ENCODE measurements around the gene UBE4B. TPM values are rescaled to one million over a fixed set of nuclear protein-coding genes. Genes with fewer than 3 reads are reported as not detected.

The UBE4B gene
- total and polyA plus RNA-seq, 8 donors, result 13.0 to 45.3 (median 31.1) TPM

DNA sequence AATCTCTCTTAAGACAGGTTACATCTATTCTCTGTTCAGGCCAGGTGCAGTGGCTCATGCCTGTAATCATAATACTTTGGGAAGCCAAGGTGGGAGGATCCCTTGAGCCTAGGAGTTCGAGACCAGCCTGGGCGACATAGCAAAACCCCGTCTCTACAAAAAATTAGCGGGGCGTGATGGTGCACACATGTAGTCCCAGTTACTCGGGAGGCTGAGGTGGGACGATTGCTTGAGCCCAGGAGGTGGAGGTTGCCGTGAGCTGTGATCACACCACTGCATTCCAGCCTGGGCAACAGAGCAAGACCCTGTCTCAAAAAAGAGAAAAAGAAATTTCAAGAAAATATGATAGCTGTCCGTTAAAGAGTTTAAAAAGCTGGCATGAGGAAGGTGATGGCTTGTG lies 43.0 kb downstream of the UBE4B start:
- FAIRE-seq (no peak), DNase-seq (no peak), ATAC-seq (no peak)
- WGBS, 2 donors, result 97% methylated on average over 9 of the region's 9 CpGs
- Histone ChIP-seq H3K4me1 (no peaks in the 10 kb centered on the region), H3K4me3 (no peak overlapping the region), H3K27me3 (no peaks in the 10 kb centered on the region), H3K9me3 (no peaks in the 10 kb centered on the region), H3K27ac (no peak overlapping the region), H3K36me3 (peaks cover 0 to 4% (median 0%) of the 10 kb centered on the region in 3 donors)
- intact Hi-C loops (cut with DNase I), result no loop called here
- TF ChIP-seq, protein P1, sequence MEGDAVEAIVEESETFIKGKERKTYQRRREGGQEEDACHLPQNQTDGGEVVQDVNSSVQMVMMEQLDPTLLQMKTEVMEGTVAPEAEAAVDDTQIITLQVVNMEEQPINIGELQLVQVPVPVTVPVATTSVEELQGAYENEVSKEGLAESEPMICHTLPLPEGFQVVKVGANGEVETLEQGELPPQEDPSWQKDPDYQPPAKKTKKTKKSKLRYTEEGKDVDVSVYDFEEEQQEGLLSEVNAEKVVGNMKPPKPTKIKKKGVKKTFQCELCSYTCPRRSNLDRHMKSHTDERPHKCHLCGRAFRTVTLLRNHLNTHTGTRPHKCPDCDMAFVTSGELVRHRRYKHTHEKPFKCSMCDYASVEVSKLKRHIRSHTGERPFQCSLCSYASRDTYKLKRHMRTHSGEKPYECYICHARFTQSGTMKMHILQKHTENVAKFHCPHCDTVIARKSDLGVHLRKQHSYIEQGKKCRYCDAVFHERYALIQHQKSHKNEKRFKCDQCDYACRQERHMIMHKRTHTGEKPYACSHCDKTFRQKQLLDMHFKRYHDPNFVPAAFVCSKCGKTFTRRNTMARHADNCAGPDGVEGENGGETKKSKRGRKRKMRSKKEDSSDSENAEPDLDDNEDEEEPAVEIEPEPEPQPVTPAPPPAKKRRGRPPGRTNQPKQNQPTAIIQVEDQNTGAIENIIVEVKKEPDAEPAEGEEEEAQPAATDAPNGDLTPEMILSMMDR (IDR thresholded peaks at IDR 0.05), result no peak

DNA sequence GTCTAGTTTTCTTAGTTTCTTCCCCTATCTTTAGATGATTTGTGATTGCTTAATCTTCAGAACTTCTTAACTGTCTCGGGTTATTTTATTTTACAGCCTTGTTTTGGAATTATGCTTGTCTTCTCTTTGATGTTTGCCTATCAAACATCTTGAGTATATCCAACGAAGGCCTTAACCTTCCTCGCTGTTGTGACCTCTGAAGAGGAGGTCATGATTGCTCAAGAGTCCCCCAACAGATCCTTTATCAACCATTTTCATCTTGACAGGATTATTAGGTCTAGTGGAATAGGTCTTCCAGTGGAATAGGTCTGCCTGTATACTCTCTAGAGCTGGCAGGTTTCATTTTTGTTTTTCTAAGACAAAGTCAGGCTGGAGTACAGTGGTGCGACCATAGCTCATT lies 45.7 kb downstream of the UBE4B start:
- H3K27me3 ChIP-seq, result no peaks in the 10 kb centered on the region
- no peaks in the 10 kb centered on the region for H3K9me3 ChIP-seq
- H3K36me3 ChIP-seq, result peaks cover 0 to 4% (median 0%) of the 10 kb centered on the region in 3 donors
- DNase-seq (no peak), FAIRE-seq (no peak), ATAC-seq (no peak)
- WGBS, 2 donors, result 83 to 84% methylated on average over 4 of the region's 4 CpGs
- TF ChIP-seq, protein P1 (IDR thresholded peaks at IDR 0.05), result no peak
- intact Hi-C loops (cut with DNase I), result no loop called here
- H3K27ac ChIP-seq, result no peak overlapping the region
- no peaks in the 10 kb centered on the region for H3K4me1 ChIP-seq
- no peak overlapping the region for H3K4me3 ChIP-seq

DNA sequence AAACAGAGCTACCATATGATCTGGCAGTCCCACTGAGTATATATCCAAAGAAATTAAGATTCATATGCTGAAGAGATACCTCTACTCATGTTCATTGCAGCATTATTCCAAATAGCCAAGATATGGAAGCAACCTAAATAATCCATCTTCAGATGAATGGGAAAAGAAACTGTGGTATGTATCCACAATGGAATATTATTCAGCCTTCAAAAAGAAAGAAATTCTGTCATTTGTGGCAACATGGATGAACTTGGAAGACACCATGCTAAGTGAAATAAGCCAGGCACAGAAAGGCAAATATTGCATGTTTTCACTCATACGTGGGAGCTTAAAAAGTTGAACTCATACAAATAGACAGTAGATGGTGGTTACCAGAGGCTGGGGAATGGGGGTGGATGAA lies 47.8 kb downstream of the UBE4B start:
- H3K27me3 ChIP-seq, result no peaks in the 10 kb centered on the region
- TF ChIP-seq, protein P1 (IDR thresholded peaks at IDR 0.05), result no peak
- H3K4me3 ChIP-seq, result no peak overlapping the region
- intact Hi-C loops (cut with DNase I), result no loop called here
- FAIRE-seq (no peak), ATAC-seq (no peak), DNase-seq (no peak)
- H3K9me3 ChIP-seq, result no peaks in the 10 kb centered on the region
- no peak overlapping the region for H3K27ac ChIP-seq
- peaks cover 0 to 4% (median 0%) of the 10 kb centered on the region in 3 donors for H3K36me3 ChIP-seq
- H3K4me1 ChIP-seq, result no peaks in the 10 kb centered on the region
- WGBS, 2 donors, result 94 to 97% methylated on average over 1 of the region's 1 CpG

DNA sequence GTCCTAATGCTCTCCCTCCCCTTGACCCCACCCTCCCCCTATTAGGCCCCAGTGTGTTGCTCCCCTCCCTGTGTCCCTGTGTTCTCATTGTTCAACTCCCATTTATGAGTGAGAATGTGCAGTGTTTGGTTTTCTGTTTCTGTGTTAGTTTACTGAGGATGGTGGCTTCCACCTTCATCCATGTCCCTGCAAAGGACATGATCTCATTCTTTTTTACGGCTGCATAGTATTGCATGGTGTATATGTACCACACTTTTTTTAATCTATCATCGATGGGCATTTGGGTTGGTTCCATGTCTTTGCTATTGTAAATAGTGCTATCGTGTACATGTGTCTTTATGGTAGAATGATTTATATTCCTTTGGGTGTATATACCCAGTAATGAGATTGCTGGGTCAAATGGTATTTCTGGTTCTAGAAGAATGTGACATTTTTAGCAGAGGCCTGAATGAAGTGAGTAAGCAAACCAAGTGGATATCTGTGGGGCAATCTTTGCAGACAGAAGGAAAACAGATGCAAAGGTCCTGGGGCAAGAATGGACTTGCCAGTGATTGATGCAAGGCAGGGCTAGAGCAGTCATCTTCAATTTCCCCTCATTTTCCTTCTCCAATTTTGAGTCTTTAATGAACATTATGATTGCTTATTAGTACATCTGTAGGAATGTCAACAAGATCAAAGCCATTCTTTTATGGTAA lies 50.2 kb downstream of the UBE4B start:
- intact Hi-C loops (cut with DNase I), result no loop called here
- no peaks in the 10 kb centered on the region for H3K4me1 ChIP-seq
- no peak for ATAC-seq
- WGBS, 2 donors, result 71 to 74% methylated on average over 3 of the region's 3 CpGs
- FAIRE-seq, result no peak
- TF ChIP-seq, protein P1 (IDR thresholded peaks at IDR 0.05), result no peak
- peaks cover 0 to 4% (median 0%) of the 10 kb centered on the region in 3 donors for H3K36me3 ChIP-seq
- H3K27ac ChIP-seq, result no peak overlapping the region
- H3K27me3 ChIP-seq, result no peaks in the 10 kb centered on the region
- H3K9me3 ChIP-seq, result no peaks in the 10 kb centered on the region
- no peak for DNase-seq
- H3K4me3 ChIP-seq, result no peak overlapping the region

DNA sequence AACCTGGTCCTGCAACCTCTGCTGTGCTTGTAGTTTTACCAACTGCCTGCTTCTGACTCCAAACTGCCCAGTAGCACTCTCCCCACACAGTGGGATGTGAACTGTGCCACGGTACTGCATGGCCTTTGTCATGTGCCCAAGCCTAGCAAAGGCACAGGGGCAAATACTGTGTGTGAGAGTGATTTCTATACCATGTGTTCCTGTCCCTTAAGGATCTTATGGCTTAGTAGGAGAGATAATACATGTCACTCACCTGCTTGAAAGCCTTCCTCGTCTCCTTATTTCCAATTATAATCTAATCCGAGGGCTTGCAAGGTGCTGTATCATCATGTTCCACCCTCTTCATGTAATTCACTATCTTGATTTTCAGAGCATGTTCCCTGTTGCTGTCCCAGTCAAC lies 51.3 kb downstream of the UBE4B start:
- Histone ChIP-seq H3K27me3 (no peaks in the 10 kb centered on the region), H3K36me3 (peaks cover 0 to 4% (median 0%) of the 10 kb centered on the region in 3 donors), H3K4me3 (no peak overlapping the region), H3K4me1 (no peaks in the 10 kb centered on the region), H3K27ac (no peak overlapping the region), H3K9me3 (no peaks in the 10 kb centered on the region)
- FAIRE-seq, result no peak
- ATAC-seq, result no peak
- no peak for DNase-seq
- intact Hi-C loops (cut with DNase I), result no loop called here
- 83 to 85% methylated on average over 3 of the region's 3 CpGs for WGBS, 2 donors
- TF ChIP-seq, protein P1 (IDR thresholded peaks at IDR 0.05), result no peak
